Measurements from ENCODE around the gene LIPC.

Gene LIPC

DNA sequence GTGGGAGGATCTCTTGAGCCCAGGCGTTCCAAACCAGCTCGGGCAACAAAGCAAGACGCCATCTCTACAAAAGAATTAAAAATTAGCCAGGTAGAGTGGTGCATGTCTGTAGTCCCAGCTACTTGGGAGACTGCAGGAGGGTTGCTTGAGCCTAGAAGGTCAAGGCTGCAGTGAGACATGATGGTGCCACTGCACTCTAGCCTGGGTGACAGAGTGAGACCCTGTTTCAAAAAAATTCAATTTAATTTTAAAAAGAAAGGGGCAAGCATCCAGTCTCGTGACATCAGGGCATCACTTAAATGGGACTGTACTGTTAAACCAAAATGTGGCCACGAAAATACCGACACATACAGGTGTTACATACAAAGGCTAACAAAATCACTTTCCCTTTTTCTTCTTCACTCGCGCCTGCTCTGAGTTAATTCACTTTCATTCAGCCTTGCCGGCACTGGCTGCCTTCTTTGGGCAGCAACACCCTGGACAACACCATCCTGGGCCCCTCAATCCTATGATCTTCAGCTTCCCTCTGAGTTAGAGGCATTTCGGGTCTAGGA, 121.7 kb downstream of the LIPC start:
- no peak for DNase-seq (ENCODE audit: low spot score)

DNA sequence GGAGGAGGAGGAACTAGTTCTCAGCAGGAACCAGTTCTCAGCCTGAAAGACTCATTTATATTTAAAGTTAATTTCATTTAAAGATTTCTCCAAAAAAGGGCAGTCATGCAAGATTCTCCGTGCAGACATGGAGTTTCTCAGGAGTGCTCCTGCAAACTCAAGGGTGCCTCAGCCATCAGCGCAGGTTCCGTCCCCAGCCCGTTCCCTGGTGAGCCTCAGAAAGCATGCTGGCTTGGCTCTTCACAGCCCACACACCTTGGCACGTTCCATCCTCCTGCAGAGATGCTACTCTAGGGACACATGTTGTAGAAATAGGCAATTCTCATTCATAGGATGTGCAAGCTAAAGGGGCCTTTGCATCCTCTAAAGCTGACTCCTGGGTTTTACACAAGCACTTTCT, 123.0 kb downstream of the LIPC start:
- no peak for DNase-seq (ENCODE audit: low spot score)

DNA sequence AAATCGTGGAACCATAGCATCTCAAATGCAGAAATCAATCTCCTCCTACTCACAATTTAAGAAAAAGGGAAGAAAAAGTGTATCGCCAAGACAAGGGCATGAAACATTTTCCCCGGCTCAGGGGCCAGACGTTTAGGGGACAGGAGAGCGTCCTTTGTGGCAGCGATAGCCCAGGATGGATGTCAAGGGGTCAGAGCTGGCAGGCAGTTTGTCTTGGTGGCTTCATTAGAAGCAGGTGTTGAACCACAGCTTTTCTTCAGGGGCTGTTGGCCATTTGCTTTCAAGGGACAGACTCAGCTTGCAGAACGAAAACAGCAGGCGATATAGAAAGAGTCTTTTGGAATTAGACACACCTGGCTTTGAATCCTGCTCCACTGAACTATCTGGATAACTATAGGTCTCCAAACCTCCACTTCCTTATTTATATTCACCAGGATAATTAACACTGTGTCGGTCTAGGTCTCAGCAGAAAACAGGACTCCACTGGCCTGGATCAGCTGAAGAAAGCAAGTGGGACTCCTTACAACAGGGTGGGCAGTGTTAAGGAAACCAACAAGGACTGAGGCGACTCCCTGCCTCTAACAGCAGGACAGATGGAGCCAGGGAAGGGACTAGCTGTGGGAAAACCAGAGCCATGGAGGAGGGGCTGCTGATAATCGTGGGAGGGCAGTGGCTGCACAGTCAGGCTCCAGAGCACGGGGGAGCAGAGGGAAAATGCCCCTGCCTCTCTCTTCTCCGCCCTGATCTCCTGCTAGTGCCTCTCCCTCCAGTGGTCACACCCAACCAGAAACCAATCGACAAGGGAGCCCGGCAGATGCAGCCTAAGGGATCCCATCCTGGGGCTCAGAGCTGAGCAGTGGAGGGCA, 123.6 kb downstream of the LIPC start:
- DNase-seq (ENCODE audit: low spot score), result peak; percentile 62

DNA sequence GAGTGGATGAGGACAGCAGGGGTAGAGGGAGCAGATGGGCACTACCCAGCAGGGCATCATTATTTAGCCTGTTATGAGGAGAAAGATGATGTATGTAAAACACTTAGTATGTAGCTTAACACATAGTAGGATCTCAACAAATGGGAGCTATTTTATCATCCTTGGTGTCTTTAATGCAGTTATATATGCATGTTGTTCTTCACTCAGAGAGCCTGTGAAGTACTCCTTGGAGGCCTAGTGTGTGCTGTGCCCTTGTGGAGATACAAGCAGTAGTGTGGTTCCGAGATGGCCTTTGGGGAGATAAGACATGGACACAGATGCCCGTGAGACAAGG, 124.2 kb downstream of the LIPC start:
- no peak for DNase-seq (ENCODE audit: low spot score)

DNA sequence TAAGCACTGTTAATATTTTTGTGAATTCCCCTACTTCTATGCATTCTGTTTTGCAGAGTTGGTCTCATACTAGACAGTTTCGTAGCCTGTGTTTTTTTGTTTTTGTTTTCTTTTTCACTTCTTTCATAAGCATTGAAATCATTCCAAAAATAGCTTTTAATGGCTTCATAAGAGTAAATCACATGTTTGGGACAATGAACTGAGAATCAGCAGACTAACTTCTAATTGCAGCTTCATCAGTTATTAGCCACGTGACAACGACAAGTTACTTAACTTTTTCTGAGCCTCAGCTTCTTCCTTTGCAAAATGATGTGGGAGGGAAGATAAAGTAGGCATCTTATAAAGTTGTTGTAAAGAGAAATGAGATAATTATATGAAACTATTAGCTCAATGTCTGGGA, 124.8 kb downstream of the LIPC start:
- DNase-seq (ENCODE audit: low spot score), result no peak

DNA sequence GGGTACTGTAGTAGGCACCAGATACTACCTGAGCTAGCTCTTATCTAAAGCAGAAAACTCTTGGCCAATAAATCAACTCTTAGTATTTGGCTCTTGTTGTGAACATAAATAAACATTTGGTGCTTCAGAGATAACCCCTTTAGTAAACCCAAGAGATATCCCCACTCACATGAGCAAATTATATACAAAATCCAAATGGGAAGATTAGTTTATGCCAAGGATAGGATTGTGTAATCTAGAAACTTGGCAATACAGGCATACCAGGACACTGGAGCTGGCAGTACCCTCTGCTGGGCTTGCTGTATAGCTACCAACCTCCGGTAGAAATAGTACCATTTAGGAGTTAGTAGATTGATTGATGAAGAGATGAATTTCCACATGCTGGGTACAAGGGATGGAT, 127.0 kb downstream of the LIPC start:
- DNase-seq (ENCODE audit: low spot score), result no peak

DNA sequence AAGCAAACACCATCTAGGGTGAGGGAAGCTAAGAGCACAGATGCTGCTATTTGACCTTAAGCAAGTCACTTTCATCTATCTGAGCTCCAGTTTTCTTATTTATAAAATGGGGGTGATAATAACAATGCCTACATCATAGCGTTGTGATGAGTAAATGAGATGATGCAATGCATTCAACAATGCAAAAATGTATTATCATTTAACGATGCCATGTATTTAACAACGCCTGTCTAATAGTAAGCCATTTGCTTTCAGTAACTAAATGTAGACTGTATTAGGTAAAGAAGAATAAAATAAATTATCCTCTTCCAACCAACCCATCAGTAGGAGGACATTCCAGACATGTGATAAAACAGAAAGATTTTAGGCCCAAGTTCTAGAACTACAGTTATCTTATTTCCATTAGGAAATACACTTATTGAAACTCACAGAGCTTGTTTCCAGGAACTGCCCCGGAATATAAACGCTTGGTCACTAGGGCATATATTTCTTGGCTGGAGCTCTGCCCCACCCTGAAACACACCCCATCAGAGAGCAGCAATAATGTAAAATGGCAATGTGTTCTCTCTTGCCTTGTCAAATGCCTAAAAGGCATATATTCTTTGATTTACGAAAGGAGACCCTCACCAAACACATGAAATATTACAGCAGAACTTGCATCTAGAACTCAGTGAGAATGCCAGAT, 128.3 kb downstream of the LIPC start:
- no peak for DNase-seq (ENCODE audit: low spot score)

DNA sequence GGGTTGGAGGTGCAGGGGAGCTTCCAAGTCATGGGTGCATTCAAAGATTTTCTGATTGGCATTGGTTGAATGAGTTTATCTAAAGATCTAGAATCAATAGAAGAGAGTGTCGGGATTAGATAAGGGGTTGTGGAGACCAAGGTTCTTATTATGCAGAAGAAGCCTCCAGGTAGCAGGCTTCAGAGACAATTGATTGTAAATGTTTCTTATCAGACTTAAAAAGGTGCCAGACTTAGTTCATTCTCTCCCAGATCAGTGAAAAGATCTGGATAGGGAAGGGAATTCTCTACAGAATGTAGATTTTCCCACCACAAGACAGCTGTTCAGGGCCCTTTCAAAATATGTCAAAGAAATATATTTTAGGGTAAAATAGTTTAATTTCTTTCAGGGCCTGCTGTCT, 129.5 kb downstream of the LIPC start:
- no peak for DNase-seq (ENCODE audit: low spot score)

DNA sequence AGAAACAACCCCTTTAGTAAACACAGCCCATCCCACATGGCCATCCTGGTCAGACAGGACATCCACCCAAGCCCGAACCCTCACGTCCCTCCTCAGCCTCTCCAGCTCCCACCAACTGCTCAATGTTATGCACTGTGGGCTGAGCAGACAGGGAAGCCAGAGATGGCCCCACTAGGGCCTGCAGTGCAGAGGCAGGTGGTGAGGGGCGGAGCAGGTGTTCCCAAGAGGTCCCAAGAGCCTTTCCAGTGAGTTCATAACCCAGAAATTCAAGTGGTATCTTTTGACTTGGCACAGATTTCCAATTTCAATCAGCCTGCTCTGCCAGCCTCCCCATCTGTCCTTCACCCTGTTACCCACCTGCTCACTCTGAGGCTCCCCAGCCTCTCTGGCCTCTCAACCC, 130.3 kb downstream of the LIPC start:
- no peak for DNase-seq (ENCODE audit: low spot score)

DNA sequence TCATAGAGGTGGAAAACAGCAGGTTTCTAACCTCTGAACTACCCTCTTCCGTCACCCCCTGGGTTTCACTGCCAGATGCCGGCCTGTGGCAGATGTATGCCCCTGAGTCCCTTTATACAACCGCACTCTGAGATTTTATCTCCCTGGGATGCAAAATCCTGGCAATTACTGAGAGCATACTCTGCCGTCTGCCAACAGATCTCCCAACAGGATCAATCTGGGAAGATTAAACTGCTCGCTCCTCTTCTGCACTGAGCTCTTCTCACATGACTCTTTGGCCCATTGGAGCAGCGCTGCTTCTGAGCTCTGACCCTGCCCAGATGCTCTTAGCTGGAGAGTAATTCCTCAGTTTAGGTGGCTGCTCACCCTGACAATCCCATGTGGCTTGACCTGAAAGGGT, 133.2 kb downstream of the LIPC start:
- DNase-seq (ENCODE audit: low spot score), result peak; percentile 41

DNA sequence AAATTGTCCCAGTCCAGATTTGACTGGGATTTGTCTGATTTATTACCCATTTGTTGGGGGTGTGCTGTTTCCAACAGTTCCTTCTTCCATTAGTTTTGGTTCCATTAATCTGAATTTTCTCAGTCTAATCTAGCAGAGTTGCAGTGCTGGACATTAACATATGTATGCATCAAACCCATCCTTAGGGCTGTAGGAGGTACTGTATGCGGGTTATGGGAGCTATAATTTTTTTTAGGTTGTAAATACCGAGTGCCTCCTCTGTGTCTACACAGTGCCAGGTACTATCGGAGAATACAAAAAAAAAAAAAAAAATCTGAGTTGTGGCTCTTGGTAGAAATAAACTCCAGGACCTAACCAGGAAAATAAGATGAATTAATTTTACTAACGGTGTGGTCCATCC, 133.8 kb downstream of the LIPC start:
- DNase-seq (ENCODE audit: low spot score), result no peak

DNA sequence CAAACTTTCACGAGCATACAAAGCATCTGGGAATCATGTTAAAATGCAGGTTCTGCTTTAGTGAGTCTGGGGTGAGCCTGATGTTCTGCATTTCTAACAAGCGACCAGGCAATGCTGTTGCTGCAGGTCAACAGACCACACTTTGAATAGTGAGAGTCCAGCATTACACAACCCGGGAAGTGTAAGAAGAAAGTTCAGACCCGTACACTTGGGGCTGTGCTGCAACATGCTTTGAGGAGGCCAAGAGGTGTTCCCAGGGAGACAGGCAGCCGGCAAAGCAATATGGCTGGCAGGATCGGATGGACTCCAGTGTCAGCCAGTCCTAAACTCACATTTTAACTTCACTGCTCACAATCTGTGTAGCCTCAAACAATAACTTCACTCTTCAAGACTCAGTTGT, 134.2 kb downstream of the LIPC start:
- DNase-seq (ENCODE audit: low spot score), result no peak

DNA sequence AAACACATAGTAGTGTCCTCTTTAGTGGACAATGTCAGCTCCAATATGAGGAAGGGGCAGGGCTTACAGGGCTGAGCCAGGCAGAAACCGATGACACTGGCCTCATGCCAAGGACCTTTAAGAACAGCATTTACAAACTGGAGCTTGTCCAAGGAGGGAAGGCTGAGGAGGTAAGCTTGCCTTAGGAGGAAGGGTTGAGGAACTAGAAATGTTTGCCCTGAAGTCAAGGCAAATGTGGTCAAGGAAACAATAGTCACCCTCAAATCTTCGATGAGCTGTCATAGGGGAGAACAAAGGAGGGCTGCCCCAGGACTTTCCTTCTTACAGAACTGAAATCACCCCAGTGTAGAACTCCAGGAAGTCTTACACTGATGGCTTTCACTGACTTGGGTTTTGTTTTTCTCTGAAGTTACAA, 136.4 kb downstream of the LIPC start:
- DNase-seq (ENCODE audit: low spot score), result no peak

DNA sequence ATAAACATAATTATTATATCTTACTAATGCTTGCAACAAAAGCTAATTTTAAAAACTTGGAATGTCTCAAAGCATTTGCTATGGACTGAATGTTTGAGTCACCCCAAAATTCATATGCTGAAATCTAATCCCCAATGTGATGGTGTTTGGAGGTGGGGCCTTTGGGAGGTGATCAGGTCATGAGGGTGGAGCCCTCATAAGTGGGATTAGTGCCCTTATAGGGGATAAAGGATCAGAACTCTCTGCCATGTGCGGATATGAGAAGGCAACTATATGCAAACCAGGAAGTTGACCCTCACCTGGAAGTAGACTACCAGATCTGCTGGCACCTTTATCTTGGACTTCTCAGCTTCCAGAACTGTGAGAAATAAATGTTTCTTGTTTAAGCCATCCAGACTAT, 137.7 kb downstream of the LIPC start:
- DNase-seq (ENCODE audit: low spot score), result no peak

DNA sequence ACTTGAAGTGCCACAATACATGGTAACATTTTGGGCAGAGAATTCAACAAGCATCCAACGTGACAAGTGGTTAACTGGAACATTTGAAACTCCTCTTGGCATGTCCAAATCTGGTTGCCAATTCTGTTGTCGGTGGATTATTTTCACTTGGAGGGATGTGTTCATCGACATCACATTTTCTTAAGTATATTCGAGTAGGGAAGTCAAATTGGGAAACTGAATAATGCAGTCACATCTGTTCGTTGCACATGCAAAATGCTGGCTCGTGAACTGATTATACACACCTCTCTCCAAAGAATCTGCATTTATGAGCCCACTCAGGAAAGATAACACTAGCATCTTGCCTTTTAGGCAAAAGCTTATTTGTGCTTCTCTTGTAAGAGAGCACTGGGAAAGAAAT, 139.7 kb downstream of the LIPC start:
- no peak for DNase-seq (ENCODE audit: low spot score)

DNA sequence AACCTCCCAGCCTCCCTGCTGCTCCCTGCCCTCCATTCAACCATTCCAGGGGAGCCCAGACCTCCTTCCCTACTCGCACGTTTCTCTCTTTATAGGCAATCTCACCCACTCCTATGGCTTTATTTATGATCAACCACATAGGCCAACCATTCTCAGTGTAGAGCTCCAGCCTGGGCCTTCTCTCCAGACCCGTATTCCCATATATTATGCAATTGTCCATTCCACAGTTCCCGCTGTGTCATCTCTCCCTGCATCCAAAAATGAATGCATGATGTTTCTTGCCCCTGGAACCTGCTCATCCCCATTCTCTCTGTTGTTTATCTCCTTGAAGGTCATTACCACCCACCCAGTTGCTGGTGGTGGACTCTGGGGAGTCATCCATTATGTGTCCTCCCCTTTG, 140.7 kb downstream of the LIPC start:
- no peak for DNase-seq (ENCODE audit: low spot score)

DNA sequence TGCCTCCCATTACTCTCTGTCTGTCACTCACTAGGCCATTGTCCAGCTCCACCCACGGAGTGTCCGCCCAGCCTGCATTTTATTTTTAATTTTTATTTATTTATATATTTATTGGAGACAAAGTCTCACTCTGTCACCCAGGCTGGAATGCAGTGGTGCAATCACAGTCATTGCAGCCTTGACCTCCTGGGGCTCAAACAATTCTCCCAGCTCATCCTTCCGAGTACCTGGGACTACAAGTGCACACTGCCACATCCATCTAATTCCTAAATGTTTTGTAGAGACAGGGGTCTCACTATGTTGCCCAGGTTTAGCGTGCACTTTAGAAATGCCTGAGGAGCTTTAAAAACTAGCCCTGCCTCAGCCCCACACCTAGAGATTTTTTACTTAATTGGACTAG, 141.5 kb downstream of the LIPC start:
- DNase-seq (ENCODE audit: low spot score), result no peak

DNA sequence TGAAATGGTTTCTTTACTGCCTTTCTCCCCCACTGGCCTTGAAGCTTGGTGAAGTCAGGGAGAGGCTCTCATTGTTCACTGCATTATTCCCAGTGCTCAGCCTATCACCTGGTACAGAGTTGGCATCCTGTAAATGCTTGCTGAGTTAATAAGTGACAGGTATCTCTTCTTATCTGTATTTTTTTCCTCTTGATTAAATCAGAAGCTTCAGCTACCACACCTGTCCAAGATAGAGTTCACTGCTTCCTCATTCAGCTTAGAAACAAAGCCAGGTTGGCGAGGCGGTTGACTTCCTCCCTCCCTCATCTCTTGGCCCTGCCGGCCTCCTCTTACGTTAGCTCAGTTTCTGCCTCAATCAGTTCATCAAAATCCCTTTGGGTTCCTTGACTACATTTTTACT, 142.8 kb downstream of the LIPC start:
- no peak for DNase-seq (ENCODE audit: low spot score)

DNA sequence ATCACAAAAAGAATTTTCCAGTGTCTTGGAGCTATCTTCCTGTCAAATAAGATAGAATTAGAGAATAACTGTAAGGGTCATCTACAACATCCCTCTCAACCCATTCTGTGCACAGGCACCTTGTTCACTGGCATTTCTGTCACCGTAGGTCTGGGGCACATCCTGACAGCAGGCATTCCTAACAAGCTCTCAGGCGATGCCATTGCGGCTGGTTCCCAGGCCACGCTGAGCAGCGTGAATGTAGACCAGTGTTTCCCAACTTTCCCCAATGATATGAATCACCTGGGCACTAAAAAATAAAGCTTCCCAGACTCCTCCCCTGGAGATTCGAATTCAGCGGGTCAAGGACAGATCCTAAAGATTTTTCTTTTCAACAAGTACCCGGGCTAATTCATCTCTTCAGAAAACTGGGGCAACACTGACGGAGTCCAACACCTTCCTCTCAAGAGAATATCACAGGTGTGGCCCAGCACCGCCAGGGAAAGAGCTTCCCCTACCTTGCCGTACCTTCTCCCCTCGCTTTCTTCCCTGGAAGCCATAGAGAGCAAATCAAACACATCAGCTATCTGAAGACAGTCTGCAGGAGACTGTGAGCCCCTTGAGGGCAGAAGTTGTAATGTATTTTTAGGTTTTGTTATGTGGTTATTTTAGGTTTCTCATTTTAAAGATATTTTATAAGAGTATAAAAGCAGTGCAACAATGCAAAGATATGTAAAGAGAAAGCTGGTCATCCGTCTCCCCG, 143.4 kb downstream of the LIPC start:
- no peak for DNase-seq (ENCODE audit: low spot score)

DNA sequence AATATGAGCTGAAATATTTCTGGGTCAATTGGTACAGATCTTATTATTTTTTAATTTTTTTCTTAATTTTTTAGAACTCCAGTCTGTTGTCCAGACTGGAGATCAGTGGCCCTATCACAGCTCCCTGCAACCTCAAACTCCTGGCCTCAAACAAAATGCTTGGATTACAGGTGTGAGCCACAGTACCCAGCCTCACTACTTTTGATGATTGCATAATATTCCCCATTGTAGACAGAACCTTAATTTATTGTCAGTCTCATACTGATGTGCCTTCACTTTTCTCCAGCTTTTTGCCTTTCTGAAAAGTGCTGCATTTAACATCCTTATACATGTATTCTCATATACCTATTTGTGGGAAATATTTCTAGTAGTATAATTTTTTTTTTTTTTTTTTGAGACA, 144.9 kb downstream of the LIPC start:
- no peak for DNase-seq (ENCODE audit: low spot score)

DNA sequence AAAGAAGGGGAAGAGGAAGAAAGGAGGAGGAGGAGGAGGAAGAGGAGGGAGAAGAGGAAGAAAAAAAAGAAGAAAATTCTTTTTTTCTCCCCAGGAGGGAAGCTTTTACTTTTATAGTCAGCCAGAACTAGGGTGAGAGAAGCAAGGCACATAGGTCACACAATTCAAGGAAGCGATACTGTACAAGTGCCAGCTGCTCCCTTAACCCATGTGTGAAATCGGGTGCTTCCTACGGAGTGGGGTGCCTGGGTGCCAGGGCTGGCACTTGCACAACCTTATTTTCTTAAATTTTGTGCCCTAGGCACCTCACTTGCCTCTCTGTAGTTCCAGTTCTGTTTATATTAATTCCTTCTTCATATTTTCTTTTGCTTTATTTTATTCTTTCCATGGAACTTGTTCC, 150.4 kb downstream of the LIPC start:
- no peak for DNase-seq (ENCODE audit: low spot score)

DNA sequence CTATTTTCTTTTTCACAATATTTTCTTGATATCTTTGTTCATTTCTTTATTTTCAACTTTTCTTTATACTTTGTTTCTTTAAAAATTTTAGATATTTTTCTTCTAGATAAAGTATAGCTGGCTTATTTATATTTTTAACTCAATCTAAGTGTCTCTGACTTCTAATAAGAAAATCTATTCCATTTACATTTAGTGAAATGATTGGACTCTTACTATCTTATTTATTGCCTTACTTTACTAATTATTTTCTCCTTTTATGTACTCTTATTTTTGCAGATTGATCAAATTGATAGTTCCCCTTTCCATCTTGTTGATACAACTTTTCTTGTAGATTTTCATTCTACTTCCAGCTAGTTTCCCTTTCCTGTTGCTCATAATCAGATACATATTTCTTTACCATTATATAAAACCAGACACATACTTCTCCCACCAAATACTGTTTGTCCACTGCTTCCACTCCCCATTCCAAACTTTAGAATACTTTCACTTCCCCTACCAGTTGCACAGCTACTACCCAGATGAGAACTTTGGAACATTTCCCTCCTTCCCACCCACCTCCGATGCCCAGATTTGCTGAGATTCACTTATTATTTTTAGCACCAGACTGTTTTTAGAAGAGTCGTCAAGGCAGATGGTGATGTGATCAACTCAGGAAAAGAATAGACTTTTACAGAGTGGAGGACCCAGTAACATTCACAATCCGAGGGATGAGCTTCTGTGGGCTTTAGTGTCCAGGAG, 151.5 kb downstream of the LIPC start:
- no peak for DNase-seq (ENCODE audit: low spot score)
